ENCODE results near the gene MICAL3.
"Not testable (repeated sequence)": the region's sequence is repeated elsewhere in the genome, so short reads cannot be mapped to it uniquely, and the experiment has no call there.

MICAL3 gene

GRCh38 chr22:17892376-17892775 is 132.0 kb downstream of the MICAL3 start:
- in situ Hi-C loops (cut with HindIII; ENCODE audit: low sequenced_read_pairs) = no loop called here

GRCh38 chr22:17891481-17892167 is 132.7 kb downstream of the MICAL3 start:
- in situ Hi-C loops (cut with HindIII; ENCODE audit: low sequenced_read_pairs) = no loop called here

- in situ Hi-C loops (cut with HindIII; ENCODE audit: low sequenced_read_pairs) = no loop called here
Observed at GRCh38 chr22:17890892-17891291, 133.5 kb downstream of the MICAL3 start.

GRCh38 chr22:17890245-17890671 is 134.1 kb downstream of the MICAL3 start:
- in situ Hi-C loops (cut with HindIII; ENCODE audit: low sequenced_read_pairs) = no loop called here

GRCh38 chr22:17888855-17889254 is 135.5 kb downstream of the MICAL3 start:
- in situ Hi-C loops (cut with HindIII; ENCODE audit: low sequenced_read_pairs) = no loop called here

GRCh38 chr22:17888439-17888838 is 135.9 kb downstream of the MICAL3 start:
- in situ Hi-C loops (cut with HindIII; ENCODE audit: low sequenced_read_pairs) = no loop called here

DNA sequence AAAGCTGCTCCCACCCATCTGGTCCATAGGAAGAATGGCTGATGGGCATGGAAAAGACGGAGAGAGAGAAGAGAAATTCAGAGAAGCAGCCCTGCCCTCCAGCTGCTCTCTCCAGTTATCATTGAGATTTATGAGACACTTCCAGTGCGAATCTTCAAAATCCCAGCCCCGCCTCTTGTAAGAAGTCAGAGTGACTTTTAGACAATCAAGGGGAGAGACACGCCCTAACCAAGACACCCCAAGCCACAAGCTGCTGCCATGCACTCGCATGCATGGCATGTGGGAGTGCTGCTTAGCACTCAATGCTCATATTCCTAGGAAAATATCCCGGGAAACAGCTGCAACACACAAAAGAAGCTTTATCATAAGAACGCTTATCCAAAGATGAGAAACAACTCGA is 139.5 kb downstream of the MICAL3 start:
- in situ Hi-C loops (cut with HindIII; ENCODE audit: low sequenced_read_pairs) = no loop called here

DNA sequence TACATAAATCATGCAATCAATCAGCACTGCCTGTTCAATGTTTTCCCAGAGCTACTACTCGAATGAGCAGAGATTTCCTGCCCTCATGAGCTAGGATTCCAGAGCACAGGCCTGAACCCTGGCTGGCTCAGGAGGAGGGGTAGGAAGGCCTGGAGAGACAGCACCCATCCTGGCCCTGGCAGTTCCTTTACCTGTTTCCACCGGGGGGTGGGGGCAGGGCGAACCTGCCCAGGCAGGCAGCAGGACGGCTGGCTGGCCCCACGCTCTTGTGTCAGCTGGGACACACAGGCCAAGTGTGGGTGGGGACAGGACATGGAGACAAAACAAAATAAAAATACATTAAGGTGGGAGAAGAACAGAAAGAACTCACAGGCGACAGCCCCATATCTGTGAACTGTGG is 140.3 kb downstream of the MICAL3 start:
- in situ Hi-C loops (cut with HindIII; ENCODE audit: low sequenced_read_pairs) = no loop called here

GRCh38 chr22:17883356-17883755 is 141.0 kb downstream of the MICAL3 start:
- in situ Hi-C loops (cut with HindIII; ENCODE audit: low sequenced_read_pairs) = no loop called here

GRCh38 chr22:17882727-17883126 is 141.6 kb downstream of the MICAL3 start:
- in situ Hi-C loops (cut with HindIII; ENCODE audit: low sequenced_read_pairs) = no loop called here

DNA sequence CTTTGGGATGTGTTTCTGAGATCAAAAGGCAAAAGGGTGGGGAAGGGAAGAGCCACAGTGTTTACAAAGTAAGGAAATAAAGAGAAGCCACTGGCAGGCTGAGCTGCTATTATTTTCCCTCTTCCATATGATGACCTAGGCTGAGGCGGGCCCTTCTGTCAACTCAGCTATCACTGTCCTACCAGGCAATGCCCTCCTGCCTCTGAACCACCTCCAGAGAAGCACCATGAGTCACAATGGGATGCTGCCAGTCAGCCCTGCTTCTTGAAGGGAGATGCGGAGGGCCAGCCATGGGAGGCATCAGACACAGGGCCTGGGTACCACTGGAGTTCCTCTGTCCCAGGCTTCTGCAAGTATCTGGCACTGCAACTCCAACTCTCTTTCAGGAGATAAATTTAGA is 142.2 kb downstream of the MICAL3 start:
- in situ Hi-C loops (cut with HindIII; ENCODE audit: low sequenced_read_pairs) = no loop called here

DNA sequence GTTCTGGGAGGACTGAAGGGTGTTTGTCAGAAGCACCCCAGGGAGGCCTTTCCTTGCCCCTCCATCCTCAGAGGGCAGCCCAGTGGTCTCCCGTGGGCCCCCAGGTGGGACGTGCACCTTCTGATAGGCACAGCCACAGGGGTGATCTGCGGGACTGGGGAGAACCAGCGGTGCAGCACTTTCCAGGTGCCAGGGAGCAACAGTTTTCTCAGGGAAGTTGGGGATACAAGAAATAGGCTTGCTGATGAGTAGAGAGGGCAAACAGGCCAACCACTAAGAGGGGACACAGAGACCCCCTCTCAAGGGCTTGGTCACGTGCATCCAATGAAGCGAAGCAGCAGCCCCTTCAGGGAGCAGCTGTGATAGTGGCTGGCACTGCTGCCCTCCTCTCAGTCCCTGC is 143.0 kb downstream of the MICAL3 start:
- in situ Hi-C loops (cut with HindIII; ENCODE audit: low sequenced_read_pairs) = no loop called here

GRCh38 chr22:17880468-17880867 is 143.9 kb downstream of the MICAL3 start:
- in situ Hi-C loops (cut with HindIII; ENCODE audit: low sequenced_read_pairs) = no loop called here

GRCh38 chr22:17880020-17880419 is 144.3 kb downstream of the MICAL3 start:
- in situ Hi-C loops (cut with HindIII; ENCODE audit: low sequenced_read_pairs) = no loop called here

DNA sequence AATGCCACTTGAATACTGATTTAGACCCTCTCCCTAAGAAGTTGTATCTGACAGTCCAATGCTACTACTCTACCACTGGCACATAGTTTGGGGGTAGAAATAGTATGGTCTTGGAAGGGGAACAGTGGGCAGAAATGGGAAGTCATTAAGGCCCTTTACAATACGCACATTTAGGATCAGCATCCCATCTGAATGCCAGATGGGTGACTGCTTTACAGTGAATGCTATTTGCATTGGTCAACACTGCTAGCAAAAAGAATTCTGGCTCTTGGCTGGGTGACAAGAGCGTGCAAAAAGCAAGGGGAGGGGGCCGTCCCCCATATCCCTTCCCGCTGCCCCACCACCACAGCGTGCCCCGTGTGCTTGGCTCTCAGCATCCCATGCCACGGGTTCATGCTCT is 145.4 kb downstream of the MICAL3 start:
- in situ Hi-C loops (cut with HindIII; ENCODE audit: low sequenced_read_pairs) = no loop called here

- in situ Hi-C loops (cut with HindIII; ENCODE audit: low sequenced_read_pairs) = no loop called here
Observed at GRCh38 chr22:17878186-17878694, 146.1 kb downstream of the MICAL3 start.

- in situ Hi-C loops (cut with HindIII; ENCODE audit: low sequenced_read_pairs) = not testable (repeated sequence)
Observed at GRCh38 chr22:17876878-17877855, 147.2 kb downstream of the MICAL3 start.

- in situ Hi-C loops (cut with HindIII; ENCODE audit: low sequenced_read_pairs) = no loop called here
Observed at GRCh38 chr22:17876306-17876831, 148.0 kb downstream of the MICAL3 start.

DNA sequence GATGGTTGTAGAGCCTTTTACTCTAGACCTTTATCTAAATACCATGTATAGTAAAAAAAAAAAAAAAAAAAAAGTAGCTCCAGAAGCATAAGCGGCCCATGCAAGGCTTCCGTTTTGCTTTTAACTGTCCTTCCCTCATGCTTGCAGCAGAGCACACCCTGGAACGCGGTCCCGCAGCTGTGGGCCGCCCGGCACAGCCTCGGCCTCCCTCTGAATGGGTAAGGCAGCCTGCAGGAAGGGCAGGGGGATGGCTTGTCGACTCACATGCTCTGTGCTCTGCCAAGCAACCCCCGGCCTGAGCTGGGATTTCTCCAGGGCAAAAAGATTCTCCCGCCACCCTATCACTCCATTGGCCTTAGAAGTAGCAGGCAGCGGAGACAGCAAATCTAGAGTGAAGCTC is 148.7 kb downstream of the MICAL3 start:
- in situ Hi-C loops (cut with HindIII; ENCODE audit: low sequenced_read_pairs) = no loop called here

DNA sequence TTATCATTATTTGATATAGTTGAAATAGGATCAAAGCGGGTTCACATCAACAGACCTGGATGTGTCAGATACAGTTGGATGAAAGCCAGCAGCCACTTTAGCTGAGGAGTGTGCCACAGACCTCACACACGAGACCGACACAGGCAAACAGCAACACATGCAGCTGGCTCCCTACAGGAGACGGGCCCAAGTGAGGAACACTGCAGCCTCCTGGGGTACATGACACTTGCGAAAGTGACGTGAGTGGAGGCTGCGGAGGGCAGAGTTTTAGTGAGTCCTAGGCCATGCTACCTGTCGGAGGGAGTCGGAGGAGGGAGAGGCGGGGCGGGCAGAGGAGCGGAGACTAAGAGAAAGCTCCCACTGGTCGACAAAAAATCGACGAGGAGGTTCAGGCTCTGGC is 149.2 kb downstream of the MICAL3 start:
- in situ Hi-C loops (cut with HindIII; ENCODE audit: low sequenced_read_pairs) = no loop called here

DNA sequence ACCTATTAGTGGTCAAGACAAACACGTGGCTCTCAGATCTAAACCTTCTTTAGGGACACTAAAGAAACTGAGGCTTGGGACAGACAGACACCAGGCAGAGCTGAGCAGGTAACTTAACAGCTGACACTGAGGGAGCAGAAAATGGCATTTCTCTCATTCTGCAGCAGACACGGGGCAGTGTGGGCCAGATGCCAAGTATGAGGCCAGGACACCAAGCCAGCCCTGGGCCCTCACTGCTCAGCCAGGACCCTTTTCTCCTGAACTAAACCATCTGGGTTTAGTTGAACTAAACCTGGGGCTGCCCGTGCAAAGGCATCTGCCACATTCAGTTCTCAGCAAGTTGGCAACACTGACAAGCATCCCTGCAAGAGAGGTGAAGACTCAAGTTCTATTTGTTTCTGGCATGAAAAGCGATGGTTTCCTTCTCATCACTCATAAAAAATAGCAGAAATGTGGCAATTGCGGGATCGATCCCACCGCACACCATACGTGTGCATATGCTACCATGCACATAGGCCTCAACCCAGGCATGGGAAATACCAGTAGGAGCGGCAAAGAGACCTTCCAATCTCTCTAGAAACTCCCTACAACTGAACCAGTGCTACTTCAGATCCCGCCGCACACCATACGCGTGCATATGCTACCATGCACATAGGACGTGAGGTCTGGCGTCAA is 150.0 kb downstream of the MICAL3 start:
- in situ Hi-C loops (cut with HindIII; ENCODE audit: low sequenced_read_pairs) = no loop called here
